GM18499 (cell line): Measurements from ENCODE around the gene ANKMY1.
"Not testable (repeated sequence)": the region's sequence is repeated elsewhere in the genome, so short reads cannot be mapped to it uniquely, and the experiment has no call there.

Experiments used
- ATAC-seq: cut with Tn5 transposase; IDR thresholded peaks from one replicate; pipeline ENCODE4 v1.9.1; 2021; ENCODE audit warnings: moderate number of reproducible peaks; ENCODE audit not compliant: insufficient read depth, unreplicated experiment

Gene ANKMY1

GRCh38 chr2:240556553-240557100 lies 1.2 kb downstream of the ANKMY1 start:
- ATAC-seq = no peak

- ATAC-seq = no peak
Measured at GRCh38 chr2:240555541-240556250, 2.1 kb downstream of the ANKMY1 start.

DNA sequence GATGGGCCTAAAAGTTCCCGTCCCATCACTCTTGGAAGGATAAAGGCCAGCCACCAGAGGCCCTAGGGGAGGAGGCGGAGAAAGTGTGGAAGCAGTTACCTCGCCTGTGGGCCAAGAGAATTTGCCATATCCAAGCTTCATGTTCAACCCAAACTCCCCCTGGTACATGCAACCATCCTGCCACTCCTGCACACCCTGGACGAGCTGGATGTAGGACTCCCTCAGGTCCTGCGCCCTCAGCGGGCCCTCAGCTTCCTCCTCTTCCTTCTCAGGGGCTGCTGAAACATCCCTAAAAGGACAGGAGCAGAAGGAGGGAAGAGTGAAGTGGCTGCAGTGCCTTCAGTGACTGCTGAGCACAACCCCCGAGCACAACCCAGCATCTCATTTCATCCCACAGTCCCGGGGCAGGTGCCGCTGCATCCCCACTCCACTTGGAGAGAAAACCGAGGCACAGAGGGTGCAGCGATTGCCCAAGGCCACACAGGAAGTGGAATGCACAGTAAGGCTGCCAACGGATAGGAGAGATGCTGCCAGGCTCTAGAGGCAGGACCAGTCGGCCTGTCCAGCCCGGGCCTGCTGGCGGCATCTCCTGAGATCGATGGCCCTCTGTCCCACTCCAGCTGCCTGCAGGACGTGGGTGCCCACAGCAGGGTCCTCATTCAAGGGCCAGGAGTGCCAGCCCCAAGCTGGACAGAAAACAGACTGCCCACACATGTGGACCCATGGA lies 2.9 kb downstream of the ANKMY1 start:
- no peak for ATAC-seq

- no peak for ATAC-seq
Measured at GRCh38 chr2:240553956-240554480, 3.8 kb downstream of the ANKMY1 start.

- no peak for ATAC-seq
Measured at GRCh38 chr2:240551811-240552210, 6.0 kb downstream of the ANKMY1 start.

DNA sequence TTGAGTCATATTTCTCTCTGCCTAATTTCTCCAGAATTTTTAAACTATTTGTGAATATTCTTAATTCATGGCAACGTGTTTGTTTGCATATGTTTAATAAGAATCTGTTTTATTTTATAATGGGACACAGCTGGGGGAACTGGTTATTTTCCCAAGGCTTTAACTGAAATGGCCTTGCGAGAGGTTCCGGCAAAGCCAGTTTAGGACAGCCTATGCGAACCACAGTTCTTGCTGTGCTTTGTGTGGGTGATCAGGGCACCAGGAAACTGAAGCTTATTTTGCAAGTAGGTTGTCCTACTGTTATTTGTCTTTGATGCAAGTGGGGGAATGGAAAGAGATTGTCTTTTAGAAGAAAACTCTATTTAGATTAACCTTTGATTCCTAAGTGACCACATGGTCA lies 6.5 kb downstream of the ANKMY1 start:
- ATAC-seq = no peak

DNA sequence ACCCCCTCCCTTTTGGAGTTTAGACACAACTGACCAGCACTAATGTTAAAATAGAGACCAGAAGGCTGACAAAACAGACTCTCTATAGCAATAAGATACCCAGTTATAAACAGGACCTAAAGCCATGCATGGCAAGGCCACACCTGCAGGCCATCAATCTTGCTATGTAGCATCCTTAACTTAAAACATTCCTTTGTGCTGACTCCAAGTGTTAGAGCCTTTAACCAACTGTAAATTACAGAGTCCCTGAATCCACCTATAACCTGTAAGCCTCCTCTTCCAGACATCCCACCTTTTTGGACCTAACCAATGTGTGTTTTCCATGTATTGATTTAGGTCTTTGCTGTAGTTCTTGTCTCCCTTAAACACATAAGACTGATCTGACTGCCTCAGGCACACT lies 17.9 kb downstream of the ANKMY1 start:
- ATAC-seq = no peak

DNA sequence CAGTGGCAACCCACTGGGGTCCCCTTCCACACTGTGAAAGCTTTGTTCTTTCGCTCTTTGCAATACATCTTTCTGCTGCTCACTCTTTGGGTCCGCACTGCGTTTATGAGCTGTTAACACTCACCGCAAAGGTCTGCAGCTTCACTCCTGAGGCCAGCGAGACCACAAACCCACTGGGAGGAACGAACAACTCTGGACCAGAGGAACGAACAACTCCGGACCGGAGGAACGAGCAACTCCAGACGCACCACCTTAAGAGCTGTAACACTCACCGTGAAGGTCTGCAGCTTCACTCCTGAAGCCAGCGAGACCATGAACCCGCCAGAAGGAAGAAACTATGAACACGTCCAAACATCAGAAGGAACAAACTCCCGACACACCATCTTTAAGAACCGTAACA lies 18.7 kb downstream of the ANKMY1 start:
- not testable (repeated sequence) for ATAC-seq

DNA sequence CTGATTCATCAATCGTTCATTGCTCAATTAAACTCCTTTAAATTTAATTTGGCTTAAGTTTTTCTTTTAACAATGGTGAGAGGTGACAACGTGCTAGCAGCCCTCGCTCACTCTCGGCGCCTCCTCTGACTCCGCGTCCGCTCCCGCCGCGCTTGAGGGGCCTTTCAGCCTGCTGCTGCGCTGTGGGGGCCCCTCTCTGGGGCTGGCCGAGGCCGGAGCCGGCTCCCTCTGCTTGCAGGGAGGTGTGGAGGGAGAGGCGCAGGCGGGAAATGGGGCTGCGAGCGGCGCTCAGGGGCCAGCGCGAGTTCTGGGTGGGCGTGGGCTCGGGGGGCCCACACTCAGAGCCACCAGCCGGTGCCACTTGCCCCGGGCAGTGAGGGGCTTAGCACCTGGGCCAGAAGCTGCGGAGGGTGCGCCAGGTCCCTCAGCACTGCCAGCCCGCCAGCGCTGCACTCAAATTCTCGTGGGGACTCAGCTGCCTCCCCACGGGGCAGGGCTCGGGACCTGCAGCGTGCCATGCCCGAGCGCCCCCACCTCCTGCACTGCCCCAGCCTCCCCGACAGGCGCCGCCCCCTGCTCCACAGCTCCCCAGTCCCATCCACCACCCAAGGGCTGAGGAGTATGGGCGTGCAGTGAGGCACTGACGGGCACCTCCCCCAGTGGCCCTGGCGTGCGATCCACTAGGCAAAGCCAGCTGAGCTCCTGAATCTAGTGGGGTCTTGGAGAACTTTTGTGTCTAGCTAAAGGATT lies 19.6 kb downstream of the ANKMY1 start:
- no peak for ATAC-seq

GRCh38 chr2:240532031-240532775 lies 25.6 kb downstream of the ANKMY1 start:
- ATAC-seq = no peak

- ATAC-seq = no peak
Measured at GRCh38 chr2:240531038-240531437, 26.8 kb downstream of the ANKMY1 start.

GRCh38 chr2:240530181-240530580 lies 27.6 kb downstream of the ANKMY1 start:
- ATAC-seq = no peak

GRCh38 chr2:240529344-240529999 lies 28.3 kb downstream of the ANKMY1 start:
- no peak for ATAC-seq

DNA sequence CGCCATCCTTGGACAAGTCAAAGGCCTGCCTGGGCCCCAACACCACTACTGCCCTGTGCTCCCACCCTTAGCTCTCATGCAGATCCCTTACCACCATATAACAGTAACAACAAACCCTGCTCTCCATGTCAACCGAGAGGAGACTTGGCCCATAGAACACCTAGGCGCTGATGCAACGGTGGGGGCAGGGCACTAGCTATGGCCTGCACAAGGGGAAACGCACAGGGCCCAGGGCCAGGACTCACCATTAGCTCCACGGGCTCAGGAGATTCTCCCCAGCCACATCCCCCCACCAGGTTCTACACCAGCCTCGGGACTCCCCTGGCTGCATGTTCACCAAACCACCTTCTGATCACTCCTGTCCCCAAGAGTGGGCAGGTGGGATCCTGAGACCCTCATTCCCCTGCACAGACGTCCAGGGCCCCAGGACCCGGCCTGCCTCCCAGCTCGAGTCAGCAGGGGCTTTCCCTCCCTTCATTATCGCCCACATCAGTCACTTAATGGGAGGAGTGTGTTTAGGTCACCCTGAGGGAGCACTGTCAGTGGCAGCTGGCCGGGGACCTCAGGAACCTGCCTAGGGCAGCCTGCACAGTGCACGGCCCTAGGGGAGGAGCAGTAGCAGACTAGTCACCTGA lies 29.3 kb downstream of the ANKMY1 start:
- ATAC-seq = no peak

- ATAC-seq = no peak
Measured at GRCh38 chr2:240527153-240527750, 30.5 kb downstream of the ANKMY1 start.

DNA sequence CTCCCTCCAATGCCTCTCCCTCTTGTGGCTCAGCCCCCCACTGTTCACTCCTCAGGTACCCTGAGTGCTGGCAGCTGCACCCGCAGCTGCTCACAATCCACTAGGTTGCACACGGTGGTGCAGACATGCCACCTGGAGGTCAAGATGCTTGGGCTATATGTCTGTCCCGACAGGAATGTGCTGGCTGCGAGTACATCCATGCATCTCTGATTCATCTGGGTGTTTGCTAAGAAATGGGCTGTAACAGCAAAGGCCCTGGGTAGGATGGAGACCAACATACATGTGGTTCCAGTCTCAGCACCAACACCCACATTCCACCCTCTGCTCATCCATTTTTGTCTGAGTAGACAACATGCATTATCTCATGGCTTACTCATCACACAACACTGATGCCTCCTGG lies 31.3 kb downstream of the ANKMY1 start:
- no peak for ATAC-seq

DNA sequence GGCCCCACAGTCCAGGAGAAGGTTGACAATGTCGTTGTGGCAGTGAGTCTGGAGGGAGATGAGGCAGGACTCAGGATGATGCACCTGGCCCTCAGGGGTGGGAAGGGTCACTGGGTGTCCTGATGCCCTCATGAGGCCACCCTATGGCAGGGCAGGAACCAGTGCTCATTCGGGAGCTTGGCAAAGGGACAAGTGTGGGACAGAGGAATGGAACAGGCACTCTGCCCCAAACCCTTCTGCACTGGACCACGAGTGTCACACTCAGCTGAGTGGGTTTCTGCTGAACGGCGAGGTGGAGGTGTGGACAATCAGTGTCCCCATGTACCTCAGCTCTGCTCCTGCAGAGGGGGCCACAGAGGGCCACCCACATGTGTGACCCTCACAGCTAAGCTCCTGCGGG lies 32.0 kb downstream of the ANKMY1 start:
- no peak for ATAC-seq

DNA sequence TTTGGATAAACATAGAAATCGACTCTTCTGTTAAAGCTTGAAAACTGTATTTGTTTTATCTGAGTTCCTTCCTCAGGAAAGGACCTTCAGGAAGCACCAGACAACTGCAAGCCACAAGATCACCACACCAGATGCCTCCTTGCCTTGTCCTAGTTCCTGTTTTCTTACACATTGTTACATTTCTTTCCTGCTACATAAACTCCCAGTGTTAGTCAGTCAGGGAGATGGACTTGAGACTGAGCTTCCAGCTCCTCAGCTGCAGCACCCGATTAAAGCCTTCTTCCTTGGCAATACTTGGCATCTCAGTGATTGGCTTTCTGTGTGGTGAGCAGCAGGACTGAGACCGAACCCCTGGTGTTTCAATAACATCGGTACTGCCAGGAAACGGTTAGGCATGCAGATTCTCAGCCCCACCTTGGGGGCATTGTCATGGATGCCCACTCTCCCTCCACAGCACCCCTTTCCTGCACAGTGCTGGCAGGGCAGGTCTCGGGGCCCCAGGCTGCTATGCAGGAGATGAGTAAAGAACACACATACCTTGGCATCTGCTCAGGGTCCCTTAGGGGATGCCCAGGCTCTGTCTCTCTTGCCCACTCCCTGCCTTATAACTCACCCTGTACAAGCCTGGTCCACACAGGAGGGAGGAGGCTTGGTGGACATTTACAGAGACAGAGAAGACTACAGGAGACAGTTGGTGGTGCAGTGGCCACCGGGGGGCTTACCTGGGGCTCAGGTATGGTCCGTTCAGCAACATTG lies 32.6 kb downstream of the ANKMY1 start:
- no peak for ATAC-seq
